Testis (tissue), 3 donors: ENCODE data around the gene USP17L11. TPM values are rescaled to one million over a fixed set of nuclear protein-coding genes. Genes with fewer than 3 reads are reported as not detected.
"Not testable (repeated sequence)": the region's sequence is repeated elsewhere in the genome, so short reads cannot be mapped to it uniquely, and the experiment has no call there.

Experiments used
- DNase-seq: peaks from one replicate; pipeline ENCODE4 v3.0.0-alpha.2; 2019
- H3K27ac ChIP-seq, 2 donors: fragments of 200-600 bp; sonication (generic); one replicate each; pipeline ENCODE4 v1.5.1; 2019
- H3K27me3 ChIP-seq: fragments of 200-600 bp; sonication (generic); one replicate; pipeline ENCODE4 v1.5.1; 2019
- H3K36me3 ChIP-seq: fragments of 200-600 bp; sonication (generic); one replicate; pipeline ENCODE4 v1.5.1; 2017; ENCODE audit warnings: low read depth; ENCODE audit errors: missing control alignments
- H3K4me1 ChIP-seq: fragments of 200-600 bp; sonication (generic); one replicate; pipeline ENCODE4 v1.5.1; 2019
- H3K4me3 ChIP-seq, 2 donors: fragments of 200-600 bp; sonication (generic); one replicate each; pipeline ENCODE4 v1.5.1; 2017 to 2019
- H3K9me3 ChIP-seq: fragments of 200-600 bp; sonication (generic); one replicate; pipeline ENCODE4 v1.5.1; 2017
- WGBS, 2 donors: methylation state at CpG; one replicate each; pipeline ENCODE4 v1.1.5; 2018; 5-methylcytosine and 5-hydroxymethylcytosine counted together
- intact Hi-C: fragments of 100-400 bp; cut with DNase I; formaldehyde crosslinking; loops from one replicate; pipeline ENCODE4 v1.15.1; 2023; ENCODE audit warnings: low total_unique reads
- polyA plus RNA-seq: library from polyadenylated mRNA; stranded (reverse); fragments of 350-450 nt; fragmentation: Illumina TruSeq; extraction: RNeasy Lipid Tissue Mini Kit (QIAGEN cat#74804); gene quantifications from one replicate; pipeline ENCODE4 v1.2.3, GENCODE V29; 2014; ENCODE audit warnings: low read depth, low replicate concordance; ENCODE audit not compliant: insufficient read depth
- total RNA-seq, 2 donors: library from RNA; depleted of rRNA; stranded (reverse); fragments of >200 nt; gene quantifications; one replicate each; pipeline ENCODE4 v1.2.3, GENCODE V29; 2016

Gene USP17L11
- total and polyA plus RNA-seq, 3 donors from 2014 or later = not detected

DNA sequence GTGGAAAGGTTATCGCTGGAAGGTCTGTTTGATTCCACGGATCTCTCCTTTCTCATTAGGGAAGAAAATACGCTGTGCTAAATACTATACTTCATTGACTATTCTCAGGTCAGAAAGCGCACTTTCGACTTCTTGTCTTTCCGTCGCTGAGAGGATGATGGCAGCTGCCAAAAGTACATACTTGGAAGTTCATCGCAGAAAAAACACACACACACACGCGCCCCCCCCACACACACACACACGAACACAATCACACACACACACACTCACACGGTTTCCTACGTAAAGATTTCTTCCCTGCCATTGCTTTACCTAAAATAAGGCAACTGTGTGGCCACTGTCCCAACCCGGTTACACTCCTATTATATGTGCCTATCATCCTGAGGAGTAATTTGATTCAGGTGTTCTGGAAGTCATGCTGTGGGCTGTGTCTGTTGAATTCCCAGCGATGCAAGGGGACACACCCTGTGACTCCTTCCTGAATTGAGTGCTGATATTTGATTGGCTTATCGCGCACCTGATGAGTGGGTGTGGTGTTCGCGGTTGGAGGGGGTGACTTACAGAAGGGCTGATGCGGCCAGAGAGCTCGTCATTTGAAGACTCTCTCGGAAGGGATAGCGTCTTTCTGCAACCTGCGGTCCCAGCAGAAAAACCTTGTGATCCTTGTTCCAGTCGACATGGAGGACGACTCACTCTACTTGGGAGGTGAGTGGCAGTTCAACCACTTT is 32.9 kb downstream of the USP17L11 start, which contains the start of gene USP17L18:
TSS of gene USP17L18 (plus strand) at position 678 of the 728 bp plus-strand sequence. CDS start at position 678, 0 bp downstream.
- H3K27me3 ChIP-seq, intact Hi-C loops, H3K9me3 ChIP-seq: not testable (repeated sequence)

GRCh38 chr4:9253078-9253477 is 37.9 kb downstream of the USP17L11 start, which contains the start of gene USP17L19:
TSS of gene USP17L19 (plus strand) at chr4:9253378. CDS start at chr4:9253378, 0 bp downstream.
- H3K27me3 ChIP-seq, H3K27ac ChIP-seq, H3K9me3 ChIP-seq, intact Hi-C loops, H3K36me3 ChIP-seq, H3K4me3 ChIP-seq, H3K4me1 ChIP-seq, DNase-seq: not testable (repeated sequence)
- WGBS, 2 donors = no CpG with 5 or more reads among the region's 13 CpGs

More for the DNA sequence above, 32.9 kb downstream of the USP17L11 start, which contains the start of gene USP17L18:
- H3K4me3 ChIP-seq, H3K27ac ChIP-seq, H3K4me1 ChIP-seq, H3K36me3 ChIP-seq: not testable (repeated sequence)
- peak; percentile 13 for DNase-seq
- 50 to 55% methylated on average over 9 to 11 of the region's 26 CpGs for WGBS, 2 donors

DNA sequence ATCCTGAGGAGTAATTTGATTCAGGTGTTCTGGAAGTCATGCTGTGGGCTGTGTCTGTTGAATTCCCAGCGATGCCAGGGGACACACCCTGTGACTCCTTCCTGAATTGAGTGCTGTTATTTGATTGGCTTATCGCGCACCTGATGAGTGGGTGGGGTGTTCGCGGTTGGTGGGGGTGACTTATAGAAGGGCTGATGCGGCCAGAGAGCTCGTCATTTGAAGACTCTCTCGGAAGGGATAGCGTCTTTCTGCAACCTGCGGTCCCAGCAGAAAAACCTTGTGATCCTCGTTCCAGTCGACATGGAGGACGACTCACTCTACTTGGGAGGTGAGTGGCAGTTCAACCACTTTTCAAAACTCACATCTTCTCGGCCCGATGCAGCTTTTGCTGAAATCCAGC is 42.6 kb downstream of the USP17L11 start, which contains the start of gene USP17L20:
TSS of gene USP17L20 (plus strand) at position 301 of the 400 bp plus-strand sequence. CDS start at position 301, 0 bp downstream.
- intact Hi-C loops, H3K27me3 ChIP-seq, H3K4me1 ChIP-seq, H3K9me3 ChIP-seq, H3K27ac ChIP-seq, H3K4me3 ChIP-seq, DNase-seq, H3K36me3 ChIP-seq: not testable (repeated sequence)
- WGBS, 2 donors = no CpG with 5 or more reads among the region's 15 CpGs

GRCh38 chr4:9262572-9262971 is 47.4 kb downstream of the USP17L11 start, which contains the start of gene USP17L21:
TSS of gene USP17L21 (plus strand) at chr4:9262872. CDS start at chr4:9262872, 0 bp downstream.
- no CpG with 5 or more reads among the region's 13 CpGs for WGBS, 2 donors
- DNase-seq, H3K9me3 ChIP-seq, H3K36me3 ChIP-seq, H3K27me3 ChIP-seq, H3K4me3 ChIP-seq, intact Hi-C loops, H3K4me1 ChIP-seq, H3K27ac ChIP-seq: not testable (repeated sequence)

Other genes starting within 250 kb of the USP17L11 start
- not detected for gene FAM90A26, start 45.0 kb upstream of the USP17L11 start, total RNA-seq
- gene FAM90A26, start 45.0 kb upstream of the USP17L11 start, polyA plus RNA-seq = not detected
- not detected for gene USP17L10, start 4.7 kb upstream of the USP17L11 start, total RNA-seq
- not detected for gene USP17L10, start 4.7 kb upstream of the USP17L11 start, polyA plus RNA-seq
- gene USP17L12, start 4.7 kb downstream of the USP17L11 start, total RNA-seq = not detected
- gene USP17L12, start 4.7 kb downstream of the USP17L11 start, polyA plus RNA-seq = not detected
- not detected for gene USP17L13, start 9.5 kb downstream of the USP17L11 start, total RNA-seq
- not detected for gene USP17L13, start 9.5 kb downstream of the USP17L11 start, polyA plus RNA-seq
- not detected for gene USP17L15, start 19.0 kb downstream of the USP17L11 start, total RNA-seq
- gene USP17L15, start 19.0 kb downstream of the USP17L11 start, polyA plus RNA-seq = not detected
- gene USP17L17, start 28.5 kb downstream of the USP17L11 start, total RNA-seq = not detected
- not detected for gene USP17L17, start 28.5 kb downstream of the USP17L11 start, polyA plus RNA-seq
- gene USP17L18, start 33.2 kb downstream of the USP17L11 start, total RNA-seq = not detected
- gene USP17L18, start 33.2 kb downstream of the USP17L11 start, polyA plus RNA-seq = not detected
- gene USP17L19, start 38.0 kb downstream of the USP17L11 start, total RNA-seq = not detected
- not detected for gene USP17L19, start 38.0 kb downstream of the USP17L11 start, polyA plus RNA-seq
- gene USP17L20, start 42.7 kb downstream of the USP17L11 start, total RNA-seq = not detected
- not detected for gene USP17L20, start 42.7 kb downstream of the USP17L11 start, polyA plus RNA-seq
- not detected for gene USP17L21, start 47.5 kb downstream of the USP17L11 start, total RNA-seq
- gene USP17L21, start 47.5 kb downstream of the USP17L11 start, polyA plus RNA-seq = not detected
- not detected for gene USP17L22, start 52.2 kb downstream of the USP17L11 start, total RNA-seq
- not detected for gene USP17L22, start 52.2 kb downstream of the USP17L11 start, polyA plus RNA-seq
- gene USP17L24, start 109.8 kb downstream of the USP17L11 start, total RNA-seq = not detected
- gene USP17L24, start 109.8 kb downstream of the USP17L11 start, polyA plus RNA-seq = not detected
- gene USP17L25, start 114.5 kb downstream of the USP17L11 start, total RNA-seq = not detected
- gene USP17L25, start 114.5 kb downstream of the USP17L11 start, polyA plus RNA-seq = not detected
- gene USP17L26, start 119.3 kb downstream of the USP17L11 start, total RNA-seq = not detected
- not detected for gene USP17L26, start 119.3 kb downstream of the USP17L11 start, polyA plus RNA-seq
- not detected for gene USP17L5, start 124.0 kb downstream of the USP17L11 start, total RNA-seq
- gene USP17L5, start 124.0 kb downstream of the USP17L11 start, polyA plus RNA-seq = not detected
- gene USP17L27, start 128.7 kb downstream of the USP17L11 start, total RNA-seq = not detected
- gene USP17L27, start 128.7 kb downstream of the USP17L11 start, polyA plus RNA-seq = not detected
- not detected for gene USP17L28, start 133.5 kb downstream of the USP17L11 start, total RNA-seq
- gene USP17L28, start 133.5 kb downstream of the USP17L11 start, polyA plus RNA-seq = not detected
- gene USP17L29, start 138.2 kb downstream of the USP17L11 start, total RNA-seq = not detected
- not detected for gene USP17L29, start 138.2 kb downstream of the USP17L11 start, polyA plus RNA-seq
- gene USP17L30, start 147.7 kb downstream of the USP17L11 start, total RNA-seq = not detected
- not detected for gene USP17L30, start 147.7 kb downstream of the USP17L11 start, polyA plus RNA-seq
- gene DEFB131A, start 229.0 kb downstream of the USP17L11 start, total RNA-seq = not detected
- not detected for gene DEFB131A, start 229.0 kb downstream of the USP17L11 start, polyA plus RNA-seq